Endothelial cell (in vitro differentiated cells): ENCODE measurements around the gene PLD6. TPM values are rescaled to one million over a fixed set of nuclear protein-coding genes. Genes with fewer than 3 reads are reported as not detected.

ENCODE experiments used
- DNase-seq: peaks from one replicate; pipeline ENCODE4 v3.0.0; 2021; ENCODE audit warnings: low spot score
- H3K27ac Mint-ChIP-seq: one replicate; pipeline ENCODE4 v1.8.0; 2021; ENCODE audit warnings: mixed read lengths, inconsistent platforms; ENCODE audit not compliant: unreplicated experiment
- H3K27me3 Mint-ChIP-seq: one replicate; pipeline ENCODE4 v1.8.0; 2021; ENCODE audit warnings: mild to moderate bottlenecking, moderate library complexity, mixed read lengths, inconsistent platforms; ENCODE audit not compliant: unreplicated experiment
- H3K36me3 Mint-ChIP-seq: one replicate; pipeline ENCODE4 v1.8.0; 2021; ENCODE audit warnings: mild to moderate bottlenecking, low read depth, mixed read lengths, inconsistent platforms; ENCODE audit not compliant: unreplicated experiment
- H3K4me1 Mint-ChIP-seq: one replicate; pipeline ENCODE4 v1.8.0; 2021; ENCODE audit warnings: mild to moderate bottlenecking, mixed read lengths, inconsistent platforms; ENCODE audit not compliant: unreplicated experiment
- H3K4me3 Mint-ChIP-seq: one replicate; pipeline ENCODE4 v1.8.0; 2021; ENCODE audit warnings: mild to moderate bottlenecking, mixed read lengths, inconsistent platforms; ENCODE audit not compliant: unreplicated experiment
- H3K9me3 Mint-ChIP-seq: one replicate; pipeline ENCODE4 v1.8.0; 2021; ENCODE audit warnings: mixed read lengths, inconsistent platforms; ENCODE audit not compliant: unreplicated experiment
- total RNA-seq: library from RNA; stranded (reverse); fragmentation: NEBNext Ultra II Directional; extraction: Animal tissue kit (Norgen Biotek cat#: 25700); gene quantifications from one replicate; pipeline ENCODE4 v1.2.1, GENCODE V29; 2021; ENCODE audit not compliant: unreplicated experiment
- TF ChIP-seq, protein P1 (sequence below): fragments of 200-600 bp; sonication (generic); IDR thresholded peaks from one replicate; pipeline ENCODE4 v1.5.0; 2021; ENCODE audit warnings: antibody characterized with exemption; ENCODE audit not compliant: unreplicated experiment

Gene PLD6
- total RNA-seq, 1 donor from 2014 or later, result 0.21 TPM

DNA sequence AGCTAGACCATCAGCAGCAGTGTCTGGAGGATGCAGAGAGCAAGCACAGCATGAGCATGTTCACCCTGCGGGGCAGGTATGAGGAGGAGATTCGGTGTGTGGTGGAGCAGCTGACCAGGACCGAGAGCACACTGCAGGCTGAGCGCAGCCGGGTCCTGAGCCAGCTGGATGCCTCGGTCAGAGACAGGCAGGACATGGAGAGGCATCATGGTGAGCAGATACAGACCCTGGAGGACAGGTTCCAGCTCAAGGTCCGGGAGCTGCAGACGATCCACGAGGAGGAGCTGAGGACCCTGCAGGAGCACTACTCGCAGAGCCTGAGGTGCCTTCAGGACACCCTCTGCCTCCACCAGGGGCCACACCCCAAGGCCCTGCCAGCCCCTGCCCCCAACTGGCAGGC is 38.8 kb downstream of the PLD6 start:
- H3K9me3 Mint-ChIP-seq, result no peaks in the 10 kb centered on the region
- H3K27ac Mint-ChIP-seq, result no peak overlapping the region
- TF ChIP-seq, protein P1, sequence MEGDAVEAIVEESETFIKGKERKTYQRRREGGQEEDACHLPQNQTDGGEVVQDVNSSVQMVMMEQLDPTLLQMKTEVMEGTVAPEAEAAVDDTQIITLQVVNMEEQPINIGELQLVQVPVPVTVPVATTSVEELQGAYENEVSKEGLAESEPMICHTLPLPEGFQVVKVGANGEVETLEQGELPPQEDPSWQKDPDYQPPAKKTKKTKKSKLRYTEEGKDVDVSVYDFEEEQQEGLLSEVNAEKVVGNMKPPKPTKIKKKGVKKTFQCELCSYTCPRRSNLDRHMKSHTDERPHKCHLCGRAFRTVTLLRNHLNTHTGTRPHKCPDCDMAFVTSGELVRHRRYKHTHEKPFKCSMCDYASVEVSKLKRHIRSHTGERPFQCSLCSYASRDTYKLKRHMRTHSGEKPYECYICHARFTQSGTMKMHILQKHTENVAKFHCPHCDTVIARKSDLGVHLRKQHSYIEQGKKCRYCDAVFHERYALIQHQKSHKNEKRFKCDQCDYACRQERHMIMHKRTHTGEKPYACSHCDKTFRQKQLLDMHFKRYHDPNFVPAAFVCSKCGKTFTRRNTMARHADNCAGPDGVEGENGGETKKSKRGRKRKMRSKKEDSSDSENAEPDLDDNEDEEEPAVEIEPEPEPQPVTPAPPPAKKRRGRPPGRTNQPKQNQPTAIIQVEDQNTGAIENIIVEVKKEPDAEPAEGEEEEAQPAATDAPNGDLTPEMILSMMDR, result no peak
- H3K4me1 Mint-ChIP-seq, result peaks cover 13% of the 10 kb centered on the region
- H3K27me3 Mint-ChIP-seq, result peaks cover 20% of the 10 kb centered on the region
- H3K36me3 Mint-ChIP-seq, result peaks cover 62% of the 10 kb centered on the region
- no peak for DNase-seq
- peak overlapping the region; percentile 83 for H3K4me3 Mint-ChIP-seq

DNA sequence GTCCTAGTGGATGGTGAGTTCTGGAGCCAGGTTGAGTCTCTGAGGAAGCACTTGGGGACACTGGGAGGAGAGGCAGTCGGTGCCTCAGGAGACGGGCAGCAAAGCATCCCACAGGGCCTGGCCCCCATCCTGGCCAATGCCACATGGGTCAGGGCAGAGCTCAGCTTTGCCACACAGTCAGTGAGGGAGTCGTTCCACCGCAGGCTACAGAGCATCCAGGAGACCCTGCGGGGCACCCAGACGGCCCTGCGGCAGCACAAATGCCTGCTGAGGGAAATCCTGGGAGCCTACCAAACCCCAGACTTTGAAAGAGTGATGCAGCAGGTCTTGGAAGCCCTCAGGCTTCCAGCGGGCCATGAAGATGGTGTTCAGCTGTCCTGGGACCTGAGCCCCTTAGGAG is 39.7 kb downstream of the PLD6 start:
- TF ChIP-seq, protein P1, result no peak
- H3K27me3 Mint-ChIP-seq, result peaks cover 19% of the 10 kb centered on the region
- DNase-seq, result no peak
- peak overlapping the region; percentile 47 for H3K4me3 Mint-ChIP-seq
- no peaks in the 10 kb centered on the region for H3K9me3 Mint-ChIP-seq
- H3K36me3 Mint-ChIP-seq, result peaks cover 59% of the 10 kb centered on the region
- H3K27ac Mint-ChIP-seq, result no peak overlapping the region
- H3K4me1 Mint-ChIP-seq, result peaks cover 16% of the 10 kb centered on the region

DNA sequence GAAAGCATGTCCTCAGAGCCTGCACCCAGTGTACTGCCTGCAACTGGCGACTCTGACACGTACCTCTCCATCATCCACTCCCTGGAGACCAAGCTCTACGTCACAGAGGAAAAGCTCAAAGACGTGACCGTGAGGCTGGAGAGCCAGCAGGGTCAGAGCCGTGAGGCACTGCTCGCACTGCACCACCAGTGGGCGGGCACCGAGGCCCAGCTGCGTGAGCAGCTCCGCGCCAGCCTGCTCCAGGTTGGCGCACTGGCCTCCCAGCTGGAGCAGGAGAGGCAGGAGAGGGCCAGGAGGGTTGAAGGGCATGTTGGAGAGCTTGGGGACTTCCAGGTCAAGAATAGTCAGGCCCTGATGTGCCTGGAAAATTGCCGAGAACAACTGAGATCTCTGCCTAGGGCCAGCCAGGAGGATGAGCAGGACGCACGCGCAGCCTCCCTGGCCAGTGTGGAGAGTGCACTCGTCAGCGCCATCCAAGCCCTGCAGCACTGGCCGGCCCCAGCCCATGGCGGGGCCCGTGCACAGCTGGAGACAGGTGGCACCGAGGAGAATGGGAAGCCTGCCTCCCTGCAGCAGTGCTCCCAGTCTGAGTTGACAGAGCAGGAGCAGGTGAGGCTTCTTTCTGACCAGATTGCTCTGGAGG is 40.3 kb downstream of the PLD6 start:
- H3K27me3 Mint-ChIP-seq, result peaks cover 19% of the 10 kb centered on the region
- H3K9me3 Mint-ChIP-seq, result no peaks in the 10 kb centered on the region
- TF ChIP-seq, protein P1, result no peak
- no peak for DNase-seq
- H3K4me1 Mint-ChIP-seq, result peaks cover 16% of the 10 kb centered on the region
- no peak overlapping the region for H3K27ac Mint-ChIP-seq
- H3K4me3 Mint-ChIP-seq, result no peak overlapping the region
- peaks cover 56% of the 10 kb centered on the region for H3K36me3 Mint-ChIP-seq

DNA sequence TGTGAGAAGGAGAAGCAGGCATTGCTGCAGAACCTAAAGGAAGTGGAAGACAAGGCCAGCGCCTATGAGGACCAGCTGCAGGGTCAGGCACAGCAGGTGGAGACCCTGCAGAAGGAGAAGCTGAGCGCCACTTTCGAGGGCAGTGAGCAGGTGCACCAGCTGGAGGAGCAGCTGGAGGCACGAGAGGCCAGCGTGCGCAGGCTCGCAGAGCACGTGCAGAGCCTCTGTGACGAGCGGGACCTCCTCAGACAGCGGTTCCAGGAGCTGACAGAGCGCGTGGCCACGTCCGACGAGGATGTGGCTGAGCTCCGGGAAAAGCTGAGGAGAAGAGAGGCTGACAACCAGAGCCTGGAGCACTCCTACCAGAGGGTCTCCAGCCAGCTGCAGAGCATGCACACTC is 41.5 kb downstream of the PLD6 start:
- peaks cover 54% of the 10 kb centered on the region for H3K36me3 Mint-ChIP-seq

DNA sequence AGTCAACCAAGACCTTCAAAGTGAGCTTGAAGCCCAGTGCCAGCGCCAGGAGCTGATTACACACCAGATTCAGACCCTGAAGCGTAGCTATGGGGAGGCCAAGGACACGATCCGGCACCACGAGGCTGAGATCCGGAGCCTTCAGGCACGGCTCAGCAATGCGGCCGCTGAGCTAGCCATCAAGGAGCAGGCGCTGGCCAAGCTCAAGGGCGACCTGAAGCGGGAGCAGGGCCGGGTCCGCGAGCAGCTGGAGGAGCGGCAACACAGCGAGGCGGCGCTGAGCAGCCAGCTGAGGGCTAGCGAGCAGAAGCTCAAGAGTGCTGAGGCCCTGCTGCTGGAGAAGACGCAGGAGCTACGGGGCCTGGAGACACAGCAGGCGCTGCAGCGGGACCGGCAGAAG is 42.0 kb downstream of the PLD6 start:
- H3K4me3 Mint-ChIP-seq, result no peak overlapping the region
- TF ChIP-seq, protein P1, result no peak
- no peak overlapping the region for H3K27ac Mint-ChIP-seq
- peaks cover 19% of the 10 kb centered on the region for H3K27me3 Mint-ChIP-seq
- peaks cover 16% of the 10 kb centered on the region for H3K4me1 Mint-ChIP-seq
- no peak for DNase-seq
- no peaks in the 10 kb centered on the region for H3K9me3 Mint-ChIP-seq
- H3K36me3 Mint-ChIP-seq, result peaks cover 54% of the 10 kb centered on the region

More for the DNA sequence above, 41.5 kb downstream of the PLD6 start:
- peaks cover 16% of the 10 kb centered on the region for H3K4me1 Mint-ChIP-seq
- no peak overlapping the region for H3K27ac Mint-ChIP-seq
- TF ChIP-seq, protein P1, result no peak
- peaks cover 19% of the 10 kb centered on the region for H3K27me3 Mint-ChIP-seq
- DNase-seq, result no peak
- peak overlapping the region; percentile 47 for H3K4me3 Mint-ChIP-seq
- H3K9me3 Mint-ChIP-seq, result no peaks in the 10 kb centered on the region
